ENCODE data around the gene TNFRSF6B.

TNFRSF6B gene

GRCh38 chr20:63740070-63740626, 43.7 kb downstream of the TNFRSF6B start:
- DNase-seq (ENCODE audit: low read depth) = peak; percentile 48
- TF ChIP-seq CTCF (conservative IDR thresholded peaks at IDR 0.05; ENCODE audit: low read length) = no peak
- peak overlapping the region; percentile 78 for H3K4me3 ChIP-seq (ENCODE audit: low read length)

- peak overlapping the region; percentile 78 for H3K4me3 ChIP-seq (ENCODE audit: low read length)
- TF ChIP-seq CTCF (conservative IDR thresholded peaks at IDR 0.05; ENCODE audit: low read length) = peak; percentile 17
- DNase-seq (ENCODE audit: low read depth) = peak; percentile 89
These were observed 44.3 kb downstream of the TNFRSF6B start for GRCh38 chr20:63740627-63741353.

- H3K4me3 ChIP-seq (ENCODE audit: low read length) = peak overlapping the region; percentile 78
- TF ChIP-seq CTCF (conservative IDR thresholded peaks at IDR 0.05; ENCODE audit: low read length) = no peak
- no peak for DNase-seq (ENCODE audit: low read depth)
These were observed 44.9 kb downstream of the TNFRSF6B start for GRCh38 chr20:63741354-63741675.

- no peak for TF ChIP-seq CTCF (conservative IDR thresholded peaks at IDR 0.05; ENCODE audit: low read length)
- H3K4me3 ChIP-seq (ENCODE audit: low read length) = peak overlapping the region; percentile 78
- no peak for DNase-seq (ENCODE audit: low read depth)
These were observed 45.4 kb downstream of the TNFRSF6B start for GRCh38 chr20:63741676-63742380.

GRCh38 chr20:63742381-63743024, 46.1 kb downstream of the TNFRSF6B start:
- no peak for TF ChIP-seq CTCF (conservative IDR thresholded peaks at IDR 0.05; ENCODE audit: low read length)
- H3K4me3 ChIP-seq (ENCODE audit: low read length) = no peak overlapping the region
- no peak for DNase-seq (ENCODE audit: low read depth)

GRCh38 chr20:63743210-63743970, 46.9 kb downstream of the TNFRSF6B start:
- TF ChIP-seq CTCF (conservative IDR thresholded peaks at IDR 0.05; ENCODE audit: low read length) = no peak
- H3K4me3 ChIP-seq (ENCODE audit: low read length) = no peak overlapping the region
- no peak for DNase-seq (ENCODE audit: low read depth)
